Stimulated activated CD8-positive, alpha-beta memory T cell treated with anti-CD3 and anti-CD28 coated beads, Interleukin-12 subunit alpha, Interleukin-12 subunit beta, amount 100 ng/mL, for 24 hours (primary cell): ENCODE results near the gene IFI30.
"Not testable (repeated sequence)": the region's sequence is repeated elsewhere in the genome, so short reads cannot be mapped to it uniquely, and the experiment has no call there.

Source experiments
- DNase-seq: peaks from one replicate; pipeline ENCODE4 v3.0.0-alpha.2; 2020; ENCODE audit errors: extremely low read depth

The IFI30 gene

GRCh38 chr19:18203408-18203862 lies 29.8 kb downstream of the IFI30 start:
- DNase-seq = no peak

GRCh38 chr19:18203863-18204393 lies 30.3 kb downstream of the IFI30 start, which contains the start of gene RAB3A:
RAB3A (minus strand) TSS chr19:18204042; CDS start chr19:18202740, 1,302 bp downstream.
- DNase-seq = peak; percentile 96

- DNase-seq = no peak
Measured at GRCh38 chr19:18204394-18205199, 31.0 kb downstream of the IFI30 start.

- DNase-seq = no peak
Measured at GRCh38 chr19:18205200-18205892, 31.7 kb downstream of the IFI30 start.

GRCh38 chr19:18206018-18206417 lies 32.4 kb downstream of the IFI30 start:
- no peak for DNase-seq

- DNase-seq = no peak
Measured at GRCh38 chr19:18208098-18208951, 34.7 kb downstream of the IFI30 start.

GRCh38 chr19:18209912-18210311 lies 36.3 kb downstream of the IFI30 start:
- not testable (repeated sequence) for DNase-seq

- no peak for DNase-seq
Measured at GRCh38 chr19:18211683-18212082, 38.1 kb downstream of the IFI30 start.

- DNase-seq = no peak
Measured at GRCh38 chr19:18214779-18215433, 41.3 kb downstream of the IFI30 start.

GRCh38 chr19:18216789-18217188 lies 43.2 kb downstream of the IFI30 start:
- DNase-seq = no peak

GRCh38 chr19:18218159-18218558 lies 44.5 kb downstream of the IFI30 start:
- no peak for DNase-seq

- no peak for DNase-seq
Measured at GRCh38 chr19:18218600-18218999, 45.0 kb downstream of the IFI30 start.

GRCh38 chr19:18219911-18220631 lies 46.5 kb downstream of the IFI30 start:
- no peak for DNase-seq

- no peak for DNase-seq
Measured at GRCh38 chr19:18220632-18221275, 47.1 kb downstream of the IFI30 start.

GRCh38 chr19:18221815-18222725 lies 48.5 kb downstream of the IFI30 start:
- no peak for DNase-seq

- DNase-seq = no peak
Measured at GRCh38 chr19:18223860-18224524, 50.4 kb downstream of the IFI30 start.

GRCh38 chr19:18224525-18225354 lies 51.1 kb downstream of the IFI30 start:
- peak; percentile 82 for DNase-seq

- DNase-seq = no peak
Measured at GRCh38 chr19:18225355-18225701, 51.7 kb downstream of the IFI30 start.
